Measurements from ENCODE around the gene EIF4G3. TPM values are rescaled to one million over a fixed set of nuclear protein-coding genes. Genes with fewer than 3 reads are reported as not detected.

The EIF4G3 gene
- total RNA-seq, 1 experiment from 2014 or later = 72.0 TPM

GRCh38 chr1:21037091-21037490 lies 139.6 kb downstream of the EIF4G3 start:
- H3K14ac ChIP-seq (ENCODE audit: insufficient read depth, low read length) = no peak overlapping the region
- TF ChIP-seq CTCF (conservative IDR thresholded peaks at IDR 0.05) = no peak

More at GRCh38 chr1:21037091-21037490, 139.6 kb downstream of the EIF4G3 start:
- H2BK5ac ChIP-seq (ENCODE audit: insufficient read length, low read length) = no peak overlapping the region
- no peak overlapping the region for H3K9ac ChIP-seq (ENCODE audit: extremely low read depth, insufficient read length, low read length)
- H2BK15ac ChIP-seq (ENCODE audit: low read depth, low read length) = no peak overlapping the region
- no peak overlapping the region for H2AK5ac ChIP-seq (ENCODE audit: insufficient read length, low read length)
- no peak overlapping the region for H2BK120ac ChIP-seq (ENCODE audit: low read depth, low read length, poor library complexity, severe bottlenecking)
- no peak for DNase-seq
- H3K9me3 ChIP-seq (ENCODE audit: control insufficient read depth, low read depth, low read length) = no peaks in the 10 kb centered on the region
- peaks cover 13% of the 10 kb centered on the region for H3K79me1 ChIP-seq (ENCODE audit: insufficient read depth, low read depth, low read length, poor library complexity, severe bottlenecking)
- H3K18ac ChIP-seq (ENCODE audit: insufficient read length, low read depth, low read length) = no peak overlapping the region
- no peak overlapping the region for H4K91ac ChIP-seq (ENCODE audit: insufficient read length, low read depth, low read length)
- peaks cover 4 to 6% (median 4%) of the 10 kb centered on the region in 3 experiments; a peak in 5 of 7 replicates for H3K36me3 Mint-ChIP-seq (ENCODE audit: insufficient read depth in 1 of 3, low read depth in 3 of 3)
- H3K23me2 ChIP-seq (ENCODE audit: insufficient read length, low read depth, low read length, poor library complexity, severe bottlenecking) = no peaks in the 10 kb centered on the region
- H4K5ac ChIP-seq (ENCODE audit: insufficient read length, low read depth, low read length) = no peak overlapping the region
- H4K20me1 ChIP-seq (ENCODE audit: control insufficient read depth, insufficient read depth, insufficient read length) = no peaks in the 10 kb centered on the region
- no peak overlapping the region for H3K4me3 Mint-ChIP-seq
- H3T11ph ChIP-seq (ENCODE audit: low read length) = no peak overlapping the region
- H3K23ac ChIP-seq (ENCODE audit: insufficient read length, low read depth, low read length) = no peak overlapping the region
- no peak overlapping the region for H2AFZ ChIP-seq (ENCODE audit: low read length)
- no peaks in the 10 kb centered on the region for H3K4me1 ChIP-seq (ENCODE audit: insufficient read depth, low read length)
- 0 out of 5 replicates have a peak, but pooled peaks cover 0 to 2% of the 10 kb centered on the region in 2 experiments for H3K9me3 Mint-ChIP-seq
- no peak overlapping the region for H3K56ac ChIP-seq (ENCODE audit: insufficient read length, low read depth, low read length)
- H2BK20ac ChIP-seq (ENCODE audit: low read depth, low read length, poor library complexity, severe bottlenecking) = no peak overlapping the region
- H3K4me2 ChIP-seq (ENCODE audit: insufficient read depth, insufficient read length, low read length) = no peak overlapping the region
- WGBS (ENCODE audit: extremely low coverage, insufficient read length, low lambda C conversion rate) = no CpG with 5 or more reads among the region's 3 CpGs
- H3K27me3 ChIP-seq (ENCODE audit: insufficient read depth, low read length) = no peaks in the 10 kb centered on the region
- H3K79me2 ChIP-seq (ENCODE audit: insufficient read depth, low read length) = peaks cover 4% of the 10 kb centered on the region; the same call in 1 of the 2 replicates
- no peak overlapping the region for H3K27ac ChIP-seq (ENCODE audit: insufficient read length, low read depth, low read length)
- no peak overlapping the region for H3K27ac Mint-ChIP-seq
- H3K4ac ChIP-seq (ENCODE audit: low read depth, low read length) = no peak overlapping the region
- peaks cover 14 to 19% of the 10 kb centered on the region in 2 experiments for H3K4me1 Mint-ChIP-seq
- H4K8ac ChIP-seq (replicated peaks; ENCODE audit: insufficient read length, low read depth, low read length) = no peak overlapping the region
- H3K27me3 Mint-ChIP-seq (ENCODE audit: low read depth) = no peaks in the 10 kb centered on the region
- H2BK12ac ChIP-seq (ENCODE audit: insufficient read length, low read depth, low read length) = no peak overlapping the region
